Keratinocyte (primary cell): ENCODE measurements around the gene RTP1. TPM values are rescaled to one million over a fixed set of nuclear protein-coding genes. Genes with fewer than 3 reads are reported as not detected.

Experiments
- DNase-seq: peaks from one replicate; pipeline ENCODE4 v3.0.0-alpha.2; 2011; ENCODE audit warnings: low read depth, missing footprints, low spot score
- FAIRE-seq: peaks from 2 replicates; lab custom pipeline; 2011; peaks lifted over from hg19 to GRCh38; lab: Jason Lieb, UNC
- H2AFZ ChIP-seq: 2 replicates; pipeline ENCODE4 v1.6.0; 2012; ENCODE audit warnings: low read length, control low read depth, inconsistent platforms; ENCODE audit not compliant: control insufficient read depth
- H3K27ac ChIP-seq: 2 replicates; pipeline ENCODE4 v1.5.1; 2011; ENCODE audit warnings: low read length; ENCODE audit not compliant: control insufficient read depth, insufficient read depth
- H3K27me3 ChIP-seq: 3 replicates; pipeline ENCODE4 v1.6.0; 2011; ENCODE audit warnings: low read length; ENCODE audit not compliant: control insufficient read depth, insufficient read depth; ENCODE audit errors: extremely low read depth
- H3K36me3 ChIP-seq, 2 experiments: 2 replicates in 1 of 2; 3 replicates in 1 of 2; pipeline ENCODE4 v1.5.1; 2011; ENCODE audit warnings: low read length in 2 of 2, mild to moderate bottlenecking in 1 of 2; ENCODE audit not compliant: control insufficient read depth in 2 of 2, insufficient read depth in 2 of 2; ENCODE audit errors: extremely low read depth in 1 of 2
- H3K4me1 ChIP-seq: 3 replicates; pipeline ENCODE4 v1.5.1; 2011; ENCODE audit warnings: low read length; ENCODE audit not compliant: control insufficient read depth, insufficient read depth; ENCODE audit errors: extremely low read depth
- H3K4me2 ChIP-seq: 3 replicates; pipeline ENCODE4 v1.6.0; 2011; ENCODE audit warnings: low read depth, low read length; ENCODE audit not compliant: control insufficient read depth, insufficient read depth; ENCODE audit errors: extremely low read depth
- H3K4me3 ChIP-seq, 3 experiments: fragments of 200-600 bp in 1 of 3; sonication (generic) in 1 of 3; 2 replicates in 2 of 3; 3 replicates in 1 of 3; pipeline ENCODE4 v1.5.1; 2011 to 2016; ENCODE audit warnings: low read length in 3 of 3, mild to moderate bottlenecking in 3 of 3, control low read depth in 2 of 3, inconsistent platforms in 1 of 3, low read depth in 1 of 3, mixed read lengths in 1 of 3, mixed run types in 1 of 3, moderate library complexity in 1 of 3; ENCODE audit not compliant: control insufficient read depth in 2 of 3, insufficient read depth in 2 of 3; ENCODE audit errors: extremely low read depth in 1 of 3
- H3K79me2 ChIP-seq: 2 replicates; pipeline ENCODE4 v1.6.0; 2012; ENCODE audit warnings: low read length; ENCODE audit not compliant: control insufficient read depth, insufficient read depth
- H3K9ac ChIP-seq: 3 replicates; pipeline ENCODE4 v1.6.0; 2011; ENCODE audit warnings: low read length; ENCODE audit not compliant: control insufficient read depth, insufficient read depth; ENCODE audit errors: extremely low read depth
- H3K9me1 ChIP-seq: 3 replicates; pipeline ENCODE4 v1.6.0; 2011; ENCODE audit warnings: low read length; ENCODE audit not compliant: control insufficient read depth, insufficient read depth; ENCODE audit errors: extremely low read depth
- H3K9me3 ChIP-seq: 2 replicates; pipeline ENCODE4 v1.5.1; 2012; ENCODE audit warnings: low read depth, low read length; ENCODE audit not compliant: control insufficient read depth
- H4K20me1 ChIP-seq: 3 replicates; pipeline ENCODE4 v1.6.0; 2011; ENCODE audit warnings: low read length; ENCODE audit not compliant: control insufficient read depth, insufficient read depth; ENCODE audit errors: extremely low read depth
- EZH2 ChIP-seq: IDR thresholded peaks from one replicate; pipeline ENCODE4 v1.6.1; 2012; ENCODE audit warnings: inconsistent platforms, mild to moderate bottlenecking, low read length, moderate library complexity
- dilution Hi-C: fragments of 300-500 bp; cut with MboI; formaldehyde crosslinking; loops from one replicate; pipeline ENCODE4 v1.7.0; 2020; ENCODE audit warnings: low sequenced_read_pairs; ENCODE audit not compliant: extremely low pct_ligation_motif_present
- polyA plus RNA-seq, 5 experiments: library from polyadenylated mRNA; depleted of rRNA in 3 of 5; stranded (reverse) in 3 of 5; stranded (forward) in 1 of 5; unstranded in 1 of 5; fragments of >200 nt; gene quantifications; 1 replicate in 1 of 5; 2 replicates in 3 of 5; 3 replicates in 1 of 5; pipeline versions ENCODE4 v1.2.1 to v1.2.3, GENCODE V29; 2011 to 2012; ENCODE audit warnings: missing spikeins in 2 of 5, low read depth in 1 of 5, low replicate concordance in 1 of 5
- TF ChIP-seq, protein P1 (sequence below), 3 experiments: IDR thresholded peaks in 1 of 3; conservative IDR thresholded peaks in 1 of 3; optimal IDR thresholded peaks in 1 of 3; 2 replicates in 2 of 3; 3 replicates in 1 of 3; pipeline versions ENCODE3 to v1.5.1; 2011; ENCODE audit warnings: low read length in 3 of 3, mild to moderate bottlenecking in 3 of 3, moderate library complexity in 2 of 3, control low read depth in 1 of 3, inconsistent platforms in 1 of 3; ENCODE audit not compliant: insufficient read depth in 2 of 3; ENCODE audit errors: extremely low read depth in 1 of 3

The RTP1 gene
- polyA plus RNA-seq, 1 donor (not counting 4 experiments of a cell fraction or from before 2014, with no cell fraction given): not detected

DNA sequence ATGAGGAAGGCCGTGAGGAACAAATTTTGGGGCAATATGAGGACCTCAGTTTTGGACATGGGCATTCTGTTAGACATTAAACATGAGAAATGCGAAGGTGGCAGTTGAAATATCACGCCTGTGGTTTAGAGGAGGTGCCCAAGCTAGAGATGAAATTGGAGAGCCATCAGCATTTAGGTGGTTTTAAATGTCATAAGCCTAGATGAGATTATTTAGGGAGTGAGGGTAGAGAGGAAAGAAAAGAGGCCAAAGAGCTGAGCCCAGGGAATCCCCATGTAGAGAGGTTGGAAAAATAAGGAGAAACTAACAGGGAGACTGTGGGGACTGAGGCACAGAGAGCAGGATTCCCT lies 14.9 kb downstream of the RTP1 start:
- TF ChIP-seq, protein P1, sequence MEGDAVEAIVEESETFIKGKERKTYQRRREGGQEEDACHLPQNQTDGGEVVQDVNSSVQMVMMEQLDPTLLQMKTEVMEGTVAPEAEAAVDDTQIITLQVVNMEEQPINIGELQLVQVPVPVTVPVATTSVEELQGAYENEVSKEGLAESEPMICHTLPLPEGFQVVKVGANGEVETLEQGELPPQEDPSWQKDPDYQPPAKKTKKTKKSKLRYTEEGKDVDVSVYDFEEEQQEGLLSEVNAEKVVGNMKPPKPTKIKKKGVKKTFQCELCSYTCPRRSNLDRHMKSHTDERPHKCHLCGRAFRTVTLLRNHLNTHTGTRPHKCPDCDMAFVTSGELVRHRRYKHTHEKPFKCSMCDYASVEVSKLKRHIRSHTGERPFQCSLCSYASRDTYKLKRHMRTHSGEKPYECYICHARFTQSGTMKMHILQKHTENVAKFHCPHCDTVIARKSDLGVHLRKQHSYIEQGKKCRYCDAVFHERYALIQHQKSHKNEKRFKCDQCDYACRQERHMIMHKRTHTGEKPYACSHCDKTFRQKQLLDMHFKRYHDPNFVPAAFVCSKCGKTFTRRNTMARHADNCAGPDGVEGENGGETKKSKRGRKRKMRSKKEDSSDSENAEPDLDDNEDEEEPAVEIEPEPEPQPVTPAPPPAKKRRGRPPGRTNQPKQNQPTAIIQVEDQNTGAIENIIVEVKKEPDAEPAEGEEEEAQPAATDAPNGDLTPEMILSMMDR (optimal IDR thresholded peaks at IDR 0.05 in 1 of 3, IDR thresholded peaks at IDR 0.05 in 1 of 3, conservative IDR thresholded peaks at IDR 0.05 in 1 of 3; ENCODE audit: extremely low read depth in 1 of 3, insufficient read depth in 2 of 3, low read length in 3 of 3): no peak
- TF ChIP-seq EZH2: no peak
- H3K4me1 ChIP-seq: peaks cover 17% of the 10 kb centered on the region

DNA sequence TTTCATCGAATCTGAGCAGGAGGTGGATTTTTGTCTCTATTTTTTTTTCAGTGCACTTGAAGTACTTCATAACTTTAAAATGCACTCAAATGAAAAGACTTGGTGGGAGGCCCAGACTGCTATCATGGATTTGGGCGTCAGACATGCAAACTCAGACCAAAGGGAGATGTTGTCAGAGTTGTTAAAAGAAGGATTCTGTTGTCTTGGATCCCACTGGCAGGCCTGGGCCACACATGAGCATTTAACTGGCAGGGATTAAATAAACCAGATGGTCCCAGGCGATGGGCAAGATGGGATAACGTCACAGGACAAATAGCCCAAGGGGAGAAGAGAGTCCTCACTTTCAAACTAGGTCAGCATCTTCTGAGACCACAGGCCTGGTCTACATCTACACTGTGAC lies 15.4 kb downstream of the RTP1 start:
- Histone ChIP-seq H3K36me3 (no peaks in the 10 kb centered on the region), H3K9me3 (no peaks in the 10 kb centered on the region), H4K20me1 (no peaks in the 10 kb centered on the region), H3K4me1 (peaks cover 17% of the 10 kb centered on the region), H3K4me2 (no peak overlapping the region), H3K4me3 (no peak overlapping the region), H2AFZ (no peak overlapping the region), H3K9me1 (no peaks in the 10 kb centered on the region), H3K79me2 (no peaks in the 10 kb centered on the region), H3K27ac (no peak overlapping the region), H3K9ac (no peak overlapping the region), H3K27me3 (no peaks in the 10 kb centered on the region)
- FAIRE-seq: no peak
- TF ChIP-seq, protein P1 (optimal IDR thresholded peaks at IDR 0.05 in 1 of 3, IDR thresholded peaks at IDR 0.05 in 1 of 3, conservative IDR thresholded peaks at IDR 0.05 in 1 of 3; ENCODE audit: extremely low read depth in 1 of 3, insufficient read depth in 2 of 3, low read length in 3 of 3): no peak
- TF ChIP-seq EZH2: no peak
- dilution Hi-C loops: no loop called here
- no peak for DNase-seq

More for the DNA sequence above, 14.9 kb downstream of the RTP1 start:
- Histone ChIP-seq H2AFZ (no peak overlapping the region), H3K4me3 (no peak overlapping the region), H3K36me3 (no peaks in the 10 kb centered on the region), H3K9me1 (no peaks in the 10 kb centered on the region), H3K27ac (no peak overlapping the region), H3K27me3 (no peaks in the 10 kb centered on the region), H3K9me3 (peaks cover 1% of the 10 kb centered on the region), H4K20me1 (no peaks in the 10 kb centered on the region), H3K79me2 (no peaks in the 10 kb centered on the region), H3K4me2 (no peak overlapping the region), H3K9ac (no peak overlapping the region)
- DNase-seq (no peak), FAIRE-seq (no peak)
- dilution Hi-C loops: no loop called here
